Stimulated activated naive CD4-positive, alpha-beta T cell (primary cell): ENCODE measurements around the gene MEGF9.
"Not testable (repeated sequence)": the region's sequence is repeated elsewhere in the genome, so short reads cannot be mapped to it uniquely, and the experiment has no call there.

Experiments used
- DNase-seq, 6 experiments: peaks; one replicate each; lab custom pipeline; 2025; lab: John Stamatoyannopoulos, UW

MEGF9 gene

GRCh38 chr9:120571443-120572257 is 142.6 kb downstream of the MEGF9 start:
- no peak for DNase-seq

GRCh38 chr9:120570296-120570695 is 144.0 kb downstream of the MEGF9 start:
- no peak for DNase-seq

- no peak for DNase-seq
Observed at GRCh38 chr9:120569556-120569955, 144.7 kb downstream of the MEGF9 start.

DNA sequence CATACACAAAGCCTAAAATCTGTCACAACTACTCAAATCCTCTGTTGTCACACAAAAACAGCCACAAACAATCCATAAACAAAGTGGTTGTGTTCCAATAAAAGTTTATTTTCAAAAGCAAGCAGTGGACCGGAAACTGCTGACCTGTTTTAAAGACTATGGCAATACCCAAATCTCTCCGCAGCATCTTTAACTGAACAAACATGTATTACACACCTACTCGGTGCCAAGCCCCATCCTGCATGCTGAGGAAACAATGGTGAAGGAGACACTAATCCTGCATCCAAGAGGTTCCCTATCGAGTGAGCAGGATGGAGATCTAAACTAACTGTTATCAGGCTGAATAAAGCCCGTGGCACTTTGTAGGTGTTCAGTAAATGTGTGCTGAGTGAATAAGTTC is 145.5 kb downstream of the MEGF9 start:
- no peak for DNase-seq

DNA sequence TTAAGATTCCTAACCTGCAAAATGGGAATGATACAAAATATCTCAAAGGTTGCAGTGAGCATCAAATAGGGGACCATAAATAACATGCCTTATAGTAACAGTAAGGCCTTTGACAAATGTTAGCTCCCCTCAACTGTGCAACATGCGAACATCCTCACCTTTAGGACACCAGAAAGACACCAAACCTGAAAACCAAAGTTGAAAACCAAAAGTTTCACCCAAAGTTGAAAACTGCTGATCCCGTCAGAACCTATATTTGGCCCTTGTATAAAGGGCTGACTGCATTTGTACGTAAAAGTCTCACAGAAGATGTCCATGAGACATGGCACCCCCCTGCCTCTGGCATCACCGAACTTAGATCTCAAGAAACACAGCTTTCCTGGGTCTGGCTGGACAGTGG is 146.4 kb downstream of the MEGF9 start:
- DNase-seq, result no peak

GRCh38 chr9:120567081-120567480 is 147.2 kb downstream of the MEGF9 start:
- DNase-seq, result no peak

GRCh38 chr9:120564589-120564988 is 149.7 kb downstream of the MEGF9 start:
- DNase-seq, result no peak

- no peak for DNase-seq
Observed at GRCh38 chr9:120562861-120563443, 151.3 kb downstream of the MEGF9 start.

DNA sequence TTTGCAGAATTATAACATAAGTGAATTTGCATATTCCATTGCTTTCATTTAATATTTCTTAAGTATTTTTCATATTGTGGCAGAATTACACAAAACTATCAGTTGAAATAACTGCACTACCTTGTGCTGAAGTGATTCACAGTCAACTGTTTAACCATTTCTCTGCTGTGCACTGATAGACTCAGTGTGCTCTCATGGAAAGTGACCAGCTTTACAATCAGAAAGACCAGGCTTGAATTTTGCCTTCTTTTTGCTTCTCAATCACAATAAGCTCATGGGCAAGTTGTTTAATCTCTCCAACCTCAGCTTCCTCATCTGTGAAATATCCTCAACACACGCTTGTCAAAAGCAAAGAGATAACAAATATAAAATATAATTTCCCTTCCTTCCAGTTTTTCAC is 152.6 kb downstream of the MEGF9 start:
- DNase-seq, result no peak

DNA sequence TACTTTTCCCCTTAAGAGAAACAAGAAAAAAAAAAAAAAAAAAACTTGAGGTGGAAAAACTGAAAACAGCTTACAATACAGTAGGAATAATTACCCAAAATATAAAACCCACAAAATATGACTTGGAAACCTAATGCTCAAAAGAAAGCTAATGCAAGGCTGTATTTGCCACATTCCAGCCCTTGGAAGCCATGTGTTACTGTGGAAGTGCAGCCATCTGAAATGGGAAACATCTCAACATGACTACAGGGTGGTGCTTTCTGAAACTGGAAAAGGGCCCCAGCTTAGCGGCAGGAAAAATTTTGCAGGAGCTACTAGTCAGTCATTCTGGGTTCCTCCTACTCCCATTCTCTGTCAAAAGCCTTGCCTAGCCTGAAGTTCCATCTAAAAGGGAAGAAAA is 154.7 kb downstream of the MEGF9 start:
- no peak for DNase-seq

- DNase-seq, result no peak
Observed at GRCh38 chr9:120558454-120558853, 155.8 kb downstream of the MEGF9 start.

DNA sequence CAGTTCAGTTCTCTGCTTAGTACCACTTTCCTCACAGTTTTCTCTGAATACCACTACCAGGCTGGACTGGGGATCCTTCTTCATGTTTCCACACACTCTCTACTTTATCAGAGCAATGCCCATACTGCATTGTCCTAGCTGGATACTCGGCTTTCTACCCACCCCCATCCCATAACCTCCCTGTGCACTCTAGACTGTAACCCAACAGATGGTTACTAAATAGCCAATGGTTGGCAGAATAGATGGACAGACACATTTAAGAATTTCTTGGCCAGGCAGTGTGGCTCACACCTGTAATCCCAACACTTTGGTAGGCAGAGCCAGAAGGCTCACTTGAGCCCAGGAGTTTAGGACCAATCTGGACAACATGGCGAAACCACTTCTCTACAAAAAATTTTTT is 157.1 kb downstream of the MEGF9 start:
- no peak for DNase-seq

GRCh38 chr9:120556775-120557174 is 157.5 kb downstream of the MEGF9 start:
- DNase-seq, result no peak

DNA sequence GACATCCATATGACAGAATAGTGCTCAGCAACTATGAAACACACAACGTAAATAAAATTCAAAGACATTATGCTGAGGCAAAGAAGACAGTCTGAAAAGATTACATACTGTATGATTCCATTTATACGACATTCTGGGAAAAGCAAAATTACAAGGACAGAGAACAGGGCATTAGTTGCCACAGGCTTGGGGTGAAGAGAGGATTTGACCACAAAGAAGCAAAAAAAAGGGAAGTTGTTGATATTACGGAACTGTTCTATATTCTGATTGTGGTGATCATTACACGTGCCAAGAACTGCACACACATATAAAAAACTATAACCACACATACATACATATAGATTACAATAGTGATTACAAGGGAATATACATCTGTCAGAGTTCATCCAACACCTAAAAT is 158.4 kb downstream of the MEGF9 start:
- no peak for DNase-seq

DNA sequence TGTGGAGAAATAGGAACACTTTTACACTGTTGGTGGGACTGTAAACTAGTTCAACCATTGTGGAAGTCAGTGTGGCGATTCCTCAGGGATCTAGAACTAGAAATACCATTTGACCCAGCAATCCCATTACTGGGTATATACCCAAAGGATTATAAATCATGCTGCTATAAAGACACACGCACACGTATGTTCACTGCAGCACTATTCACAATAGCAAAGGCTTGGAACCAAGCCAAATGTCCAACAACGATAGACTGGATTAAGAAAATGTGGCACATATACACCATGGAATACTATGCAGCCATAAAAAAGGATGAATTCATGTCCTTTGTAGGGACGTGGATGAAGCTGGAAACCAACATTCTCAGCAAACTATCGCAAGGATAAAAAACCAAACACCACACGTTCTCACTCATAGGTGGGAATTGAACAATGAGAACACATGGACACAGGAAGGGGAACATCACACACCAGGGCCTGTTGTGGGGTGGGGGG is 162.0 kb downstream of the MEGF9 start:
- DNase-seq, result not testable (repeated sequence)
